Stimulated activated CD4-positive, alpha-beta T cell treated with anti-CD3 and anti-CD28 coated beads, Interleukin-4, amount 100 ng/mL, for 1 hour (primary cell): ENCODE measurements around the gene OGDH.
A peak's percentile ranks its signal among the peaks of the same experiment; 100 is the strongest.
"Not testable (repeated sequence)": the region's sequence is repeated elsewhere in the genome, so short reads cannot be mapped to it uniquely, and the experiment has no call there.

Experiments
- DNase-seq: peaks from one replicate; pipeline ENCODE4 v3.0.0-alpha.2; 2020

The OGDH gene

DNA sequence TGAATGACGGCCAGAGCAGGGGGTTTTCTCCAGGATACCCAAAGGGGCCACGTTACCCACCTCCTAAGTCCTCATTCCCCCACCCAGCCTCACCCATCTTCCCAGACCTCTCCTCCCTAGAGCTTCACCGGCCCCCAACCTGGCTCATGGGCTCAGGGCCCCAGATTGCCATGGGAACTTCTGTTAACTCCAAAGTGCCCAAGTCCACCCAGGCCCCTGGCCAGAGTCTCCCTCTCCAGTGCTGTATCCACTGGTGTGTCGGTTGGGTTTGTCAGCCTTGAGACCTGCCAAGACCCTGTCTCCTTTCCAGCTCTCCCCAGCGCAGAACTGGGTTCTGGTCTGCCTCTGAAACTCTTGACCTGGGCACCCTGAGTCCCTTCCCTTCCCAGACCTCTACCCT lies 105.1 kb downstream of the OGDH start:
- no peak for DNase-seq

DNA sequence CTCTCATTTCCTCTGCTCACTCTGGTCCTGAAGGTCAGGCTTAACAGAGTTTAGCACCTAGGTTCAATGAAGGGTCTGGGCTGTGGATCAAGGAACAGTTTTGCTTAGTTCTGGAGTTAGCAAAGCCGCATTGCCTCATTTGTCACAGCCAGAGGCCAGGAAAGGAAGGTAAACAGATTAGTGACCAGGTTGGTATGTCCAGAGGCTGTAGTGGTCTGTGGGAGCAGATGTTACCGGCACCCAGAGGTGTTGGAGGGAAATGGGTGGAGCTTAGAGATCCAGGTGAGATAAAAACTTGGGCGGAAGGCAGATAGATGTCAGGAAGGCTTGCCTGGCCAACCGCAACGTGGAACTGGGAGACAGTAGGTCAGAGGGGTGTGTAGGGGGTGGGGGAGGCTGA lies 105.6 kb downstream of the OGDH start:
- DNase-seq, result no peak

DNA sequence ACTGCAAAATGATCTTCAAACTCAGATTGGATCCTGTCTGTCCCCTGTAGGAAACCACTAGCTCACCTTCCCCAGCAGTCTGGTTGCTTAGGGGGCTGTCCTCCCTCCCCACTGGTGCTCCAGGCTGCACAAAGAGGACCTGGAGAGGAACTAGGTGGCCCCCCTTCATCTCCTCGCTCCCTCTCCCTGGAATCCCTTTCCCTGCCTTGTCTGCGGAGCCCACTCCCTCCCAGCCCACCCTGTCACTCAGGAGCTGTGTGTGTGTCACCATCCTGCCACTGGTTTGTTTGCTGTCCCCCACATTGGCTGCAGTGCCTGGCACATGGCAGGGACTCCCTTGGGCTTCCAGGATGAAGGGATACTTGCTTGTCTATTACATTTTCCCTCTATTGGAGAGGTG lies 106.7 kb downstream of the OGDH start:
- no peak for DNase-seq

DNA sequence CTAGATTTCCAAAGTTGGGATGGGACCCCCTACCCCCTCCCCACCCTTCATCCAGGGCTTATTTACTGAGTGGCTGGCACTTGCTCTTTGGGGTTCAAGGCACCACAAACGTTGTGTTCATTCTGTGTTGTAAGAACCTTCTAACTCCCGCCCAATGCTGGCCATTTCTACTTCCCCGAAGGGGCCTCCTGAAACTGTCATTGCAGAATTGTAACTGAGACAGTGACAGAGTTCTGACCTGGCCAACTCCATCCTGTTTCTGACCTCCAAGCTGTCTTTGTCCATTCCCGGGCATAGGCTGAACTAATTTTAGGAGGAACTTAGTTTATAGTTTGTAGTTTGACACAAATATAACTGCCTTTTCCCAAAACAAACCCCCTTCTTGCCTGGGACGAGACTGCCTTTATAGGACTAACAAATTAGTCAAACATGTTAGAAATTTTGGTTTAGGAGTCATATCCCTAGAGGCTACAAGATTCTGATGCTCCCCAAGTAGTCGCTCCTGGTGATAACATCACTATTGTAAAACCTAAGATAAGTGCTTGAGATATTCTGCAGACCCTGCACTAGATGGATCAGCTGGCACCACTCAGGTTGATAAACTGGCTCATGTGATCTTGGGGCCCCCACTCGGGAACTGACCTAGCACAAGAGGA lies 107.4 kb downstream of the OGDH start:
- no peak for DNase-seq

DNA sequence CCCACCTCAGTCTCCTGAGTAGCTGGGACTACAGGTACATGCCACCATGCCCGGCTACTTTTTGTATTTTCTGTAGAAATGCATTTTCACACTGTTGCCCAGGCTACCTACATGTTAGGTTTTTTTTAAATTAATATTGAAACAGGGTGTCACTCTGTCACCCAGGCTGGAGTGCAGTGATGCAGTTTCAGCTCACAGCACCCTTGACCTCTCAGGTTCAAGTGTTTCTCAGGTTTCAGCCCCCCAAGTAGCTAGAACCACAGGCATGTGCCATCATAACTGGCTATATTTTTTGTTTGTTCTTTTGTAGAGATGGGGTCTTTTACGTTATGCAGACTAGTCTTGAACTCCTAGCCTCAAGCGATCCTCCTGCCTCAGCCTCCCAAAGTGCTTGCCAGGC lies 109.8 kb downstream of the OGDH start:
- no peak for DNase-seq

DNA sequence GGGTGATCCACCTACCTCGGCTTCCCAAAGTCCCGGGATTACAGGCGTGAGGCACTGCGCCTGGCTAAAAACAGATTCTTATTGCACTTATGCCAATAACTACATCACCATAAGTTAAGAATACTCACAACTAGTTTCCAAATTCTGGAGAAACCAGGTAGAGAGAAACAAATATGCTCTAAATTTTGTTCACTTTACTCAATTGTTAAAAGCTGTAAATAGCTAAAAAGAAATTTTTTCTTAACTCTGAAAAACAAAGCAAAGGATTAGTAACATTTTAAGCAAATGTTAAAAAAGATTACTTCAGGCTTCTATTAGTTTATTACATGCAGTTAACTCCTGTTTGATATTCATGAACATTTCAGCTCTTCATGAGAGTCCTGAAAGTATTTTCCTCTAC lies 113.9 kb downstream of the OGDH start:
- no peak for DNase-seq

DNA sequence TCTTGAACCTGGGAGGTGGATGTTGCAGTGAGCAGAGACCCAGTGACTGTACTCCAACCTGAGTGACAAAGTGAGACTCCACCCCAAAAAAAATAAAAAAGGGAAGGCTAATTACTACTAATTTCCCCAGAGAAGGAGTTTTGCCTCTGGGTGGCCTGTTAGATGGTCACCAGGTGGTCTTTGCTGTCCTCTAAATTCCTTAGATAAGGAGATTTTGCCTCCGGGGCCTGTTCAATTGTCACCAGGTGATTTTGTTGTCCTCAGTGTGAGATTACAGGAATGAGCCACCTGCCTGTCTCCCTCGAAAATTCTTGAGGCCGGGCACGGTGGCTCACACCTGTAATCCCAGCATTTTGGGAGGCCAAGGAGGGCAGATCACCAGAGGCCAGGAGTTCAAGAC lies 117.8 kb downstream of the OGDH start:
- DNase-seq, result no peak

DNA sequence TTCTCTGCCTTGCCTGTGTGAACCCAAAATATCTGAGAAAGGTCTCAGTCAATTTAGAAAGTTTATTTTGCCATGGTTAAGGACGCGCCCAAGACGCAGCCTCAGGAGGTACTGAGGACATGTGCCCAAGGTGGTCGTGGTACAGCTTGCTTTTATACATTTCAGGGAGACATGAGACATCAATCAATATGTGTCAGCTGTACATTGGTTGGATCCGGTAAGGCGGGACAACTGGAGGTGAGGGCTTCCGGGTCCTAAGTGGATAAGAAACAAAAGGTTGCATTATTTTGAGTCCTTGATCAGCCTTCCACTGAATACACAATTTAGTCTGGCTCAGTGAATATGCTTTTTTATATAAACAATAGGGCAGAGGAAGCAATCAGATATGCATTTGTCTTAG lies 119.8 kb downstream of the OGDH start:
- DNase-seq, result not testable (repeated sequence)

DNA sequence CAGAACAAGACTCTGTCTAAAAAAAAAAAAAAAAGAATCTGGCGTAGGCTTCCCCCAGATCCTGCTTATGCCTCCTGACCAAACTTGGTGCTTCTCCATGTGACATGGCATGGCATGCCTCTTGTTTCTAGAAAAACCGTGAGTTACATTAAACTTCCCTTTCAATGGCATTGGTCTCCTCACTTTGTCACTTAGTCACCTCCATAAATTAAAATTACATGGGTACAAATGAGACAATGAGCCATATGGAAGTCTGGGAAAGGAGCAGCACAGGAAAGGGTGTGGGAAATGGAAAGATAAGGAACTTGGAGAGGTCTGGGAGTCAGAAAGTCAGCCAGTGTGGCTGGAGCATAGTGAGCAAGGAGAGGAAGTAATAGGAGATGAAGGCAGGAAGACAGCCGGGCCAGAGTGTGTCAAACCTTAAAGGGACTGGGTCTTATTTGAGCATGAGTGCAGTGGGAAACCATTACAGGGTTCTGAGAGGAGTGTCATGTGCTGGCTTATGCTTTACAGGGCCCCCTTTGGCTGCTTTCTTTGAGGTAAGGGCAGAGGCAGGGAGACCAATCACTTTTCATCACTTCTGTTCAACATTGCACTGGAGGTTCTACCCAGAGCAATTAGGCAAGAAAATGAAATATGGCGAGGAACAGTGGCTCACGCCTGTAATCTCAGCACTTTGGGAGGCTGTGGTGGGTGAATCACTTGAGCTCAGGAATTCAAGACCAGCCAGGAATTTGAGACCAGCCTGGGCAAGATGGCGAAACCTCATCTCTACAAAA lies 120.9 kb downstream of the OGDH start:
- no peak for DNase-seq

DNA sequence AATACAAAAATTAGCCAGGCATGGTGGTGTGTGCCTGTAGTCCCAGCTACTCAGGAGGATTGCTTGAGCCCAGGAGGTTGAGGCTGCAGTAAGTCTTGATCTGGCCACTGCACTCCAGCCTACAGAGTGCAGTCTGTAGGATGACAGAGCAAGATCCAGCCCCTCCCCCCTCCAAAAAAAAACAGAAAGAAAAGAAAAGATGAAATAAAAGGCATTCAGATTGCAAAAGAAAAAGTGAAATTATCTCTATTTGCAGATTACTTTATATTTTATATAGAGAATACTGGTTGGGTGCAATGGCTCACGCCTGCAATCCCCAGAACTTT lies 121.5 kb downstream of the OGDH start:
- no peak for DNase-seq

DNA sequence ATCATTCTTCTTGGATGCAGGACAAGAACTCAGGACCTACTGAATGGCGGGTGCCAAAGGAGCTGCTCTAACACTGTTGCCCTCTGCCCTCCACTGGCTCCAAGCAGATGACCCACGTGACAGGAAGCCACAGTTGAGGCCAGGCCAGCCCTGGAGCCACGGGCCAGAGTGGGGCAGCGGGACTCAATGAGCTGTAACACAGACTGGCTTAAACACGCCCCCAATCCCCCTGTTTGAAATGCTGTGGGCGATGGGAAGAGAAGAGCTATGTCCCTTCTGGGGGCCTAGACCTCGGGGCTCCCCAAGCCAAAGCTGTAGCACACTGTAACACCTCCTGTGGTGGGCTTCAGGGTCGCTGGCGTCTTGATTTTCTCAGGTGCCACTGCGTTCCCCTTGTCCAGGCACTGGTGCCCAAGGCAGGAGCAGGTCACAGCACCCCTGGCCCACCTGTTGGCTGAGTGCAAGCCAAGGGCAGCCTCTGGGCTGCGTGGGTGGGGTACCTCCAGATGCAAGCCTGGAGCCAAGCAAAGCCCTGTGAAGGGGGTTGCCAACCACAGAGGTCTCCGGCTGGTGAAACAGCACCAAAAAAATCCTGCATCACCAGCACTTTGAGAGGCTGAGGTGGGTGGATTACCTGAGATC lies 123.6 kb downstream of the OGDH start:
- no peak for DNase-seq

DNA sequence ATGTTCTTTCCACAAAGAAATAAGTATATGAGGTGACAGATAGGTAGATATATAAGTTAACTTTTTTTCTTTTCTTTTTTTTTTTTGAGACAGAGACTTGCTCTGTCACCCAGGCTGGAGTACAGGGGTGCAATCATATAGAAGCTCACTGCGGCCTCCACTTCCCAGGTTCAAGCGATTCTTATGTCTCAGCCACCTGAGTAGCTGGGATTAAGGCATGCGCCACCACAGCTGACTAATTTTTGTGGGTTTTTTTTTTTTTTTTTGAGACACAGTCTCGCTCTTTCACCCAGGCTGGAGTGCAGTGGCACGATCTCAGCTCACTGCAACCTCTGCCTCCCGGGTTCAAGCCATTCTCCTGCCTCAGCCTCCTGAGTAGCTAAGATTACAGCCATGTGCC lies 126.5 kb downstream of the OGDH start:
- DNase-seq, result not testable (repeated sequence)

DNA sequence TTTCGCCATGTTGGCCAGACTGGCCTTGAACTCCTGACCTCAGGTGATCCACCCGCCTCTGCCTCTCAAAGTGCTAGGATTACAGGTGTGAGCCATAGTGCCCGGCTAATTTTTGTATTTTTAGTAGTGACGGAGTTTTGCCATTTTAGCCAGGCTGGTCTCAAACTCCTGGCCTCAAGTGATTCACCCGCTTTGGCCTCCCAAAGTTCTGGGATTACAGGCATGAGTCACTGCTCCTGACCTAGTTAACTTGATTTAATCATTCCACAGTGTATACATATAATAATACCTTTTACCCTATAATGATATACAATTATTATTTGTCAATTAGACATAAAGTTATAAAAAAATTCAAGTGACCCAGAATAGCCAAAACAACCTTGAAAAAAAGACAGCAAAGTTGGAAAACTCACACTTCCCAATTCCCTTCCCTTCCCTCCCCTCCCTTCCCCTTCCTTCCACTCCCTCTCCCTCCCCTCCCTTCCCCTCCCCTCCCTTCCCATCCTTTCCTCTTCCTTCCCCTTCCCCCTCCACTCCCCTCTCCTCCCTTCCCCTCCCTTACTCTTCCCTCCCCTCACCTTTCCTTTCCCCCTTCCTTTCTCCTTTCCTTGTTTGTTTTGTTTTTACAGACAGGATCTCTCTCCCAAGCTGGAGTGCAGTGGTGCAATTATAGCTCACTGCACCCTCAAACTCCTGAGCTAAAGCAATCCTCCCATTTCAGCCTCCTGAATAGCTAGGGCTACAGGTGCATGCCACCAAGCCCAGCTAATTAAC lies 127.5 kb downstream of the OGDH start:
- DNase-seq, result no peak

DNA sequence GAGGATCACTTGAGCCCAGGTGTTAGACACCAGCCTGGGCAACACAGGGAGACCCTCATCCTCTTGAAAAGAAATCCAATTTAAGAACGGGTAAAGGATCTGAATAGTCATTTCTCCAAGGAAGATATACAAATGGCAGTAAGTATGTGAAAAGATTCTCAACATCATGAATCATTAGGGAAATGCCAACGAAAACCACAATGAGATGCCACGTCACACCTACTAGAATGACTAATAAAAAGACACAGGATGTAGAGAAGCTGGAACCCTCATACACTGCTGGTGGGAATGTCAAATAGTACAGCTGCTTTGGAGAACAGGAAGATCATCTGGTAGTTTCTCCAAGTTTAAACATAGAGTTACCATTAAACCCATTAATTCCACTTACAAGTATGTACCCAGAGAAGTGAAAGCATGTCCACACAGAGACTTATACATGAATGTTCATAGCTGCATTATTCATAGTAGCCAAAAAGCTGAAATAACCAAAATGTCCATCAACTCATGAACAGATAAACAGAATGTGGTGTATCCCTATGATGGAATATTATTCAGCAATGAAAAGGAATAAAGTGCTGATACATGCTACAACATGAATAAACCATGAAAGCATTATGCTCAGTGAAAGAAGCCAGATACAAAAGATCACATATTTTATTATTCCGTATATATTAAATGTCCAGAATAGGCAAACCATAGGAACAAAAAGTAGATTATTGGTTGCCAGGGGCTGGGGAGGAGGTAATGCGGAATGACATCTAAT lies 129.2 kb downstream of the OGDH start:
- DNase-seq, result no peak

DNA sequence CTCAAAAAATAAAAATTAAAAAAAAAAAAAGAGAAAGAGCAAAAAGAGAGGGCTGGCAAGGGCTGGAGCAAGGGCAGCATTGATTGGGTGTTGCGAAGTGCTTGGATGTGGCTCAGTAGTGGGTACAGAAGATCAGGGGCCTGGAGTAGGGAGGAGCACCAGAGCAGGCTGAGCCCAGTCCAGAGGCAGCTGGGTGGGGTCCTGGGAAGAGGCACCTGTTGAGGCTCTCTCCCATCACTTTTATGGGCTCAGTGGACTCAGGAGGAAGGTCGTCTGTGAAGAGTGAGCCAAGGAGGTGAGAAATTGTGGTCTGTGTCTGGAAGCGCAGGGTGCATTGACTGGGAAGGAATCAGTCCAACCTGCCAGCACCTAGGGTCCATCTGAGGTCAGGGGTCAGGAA lies 130.5 kb downstream of the OGDH start:
- no peak for DNase-seq

DNA sequence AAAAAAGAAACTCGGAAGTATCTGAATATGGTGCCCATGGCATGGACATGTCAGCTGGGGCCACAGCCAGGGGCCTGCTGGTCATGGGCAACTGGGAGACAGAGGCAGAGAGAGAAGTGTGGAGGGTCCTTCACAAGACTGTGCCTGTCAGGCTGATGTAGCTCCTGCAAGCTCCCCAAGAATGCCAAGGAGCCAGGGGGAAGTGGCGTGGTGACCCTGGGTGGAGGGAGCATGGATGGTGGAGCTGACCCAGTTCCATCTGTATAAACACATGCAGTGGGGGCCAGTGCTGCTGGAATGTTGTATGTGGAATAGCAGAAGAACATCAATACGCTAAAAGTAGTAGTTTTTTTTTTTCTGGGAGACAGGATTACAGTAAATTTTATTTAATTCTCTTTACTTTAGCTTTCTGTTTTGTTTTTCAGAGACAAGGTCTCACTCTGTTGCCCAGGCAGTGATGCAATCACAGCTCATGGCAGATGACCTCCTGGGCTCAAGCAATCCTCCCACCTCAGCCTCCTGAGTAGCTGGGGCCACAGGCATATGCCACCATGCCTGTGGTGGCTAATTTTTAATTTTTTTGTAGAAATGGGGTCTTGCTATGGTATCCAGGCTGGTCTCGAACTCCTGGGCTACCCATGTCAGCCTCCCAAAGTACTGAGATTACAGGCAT lies 131.8 kb downstream of the OGDH start:
- no peak for DNase-seq

DNA sequence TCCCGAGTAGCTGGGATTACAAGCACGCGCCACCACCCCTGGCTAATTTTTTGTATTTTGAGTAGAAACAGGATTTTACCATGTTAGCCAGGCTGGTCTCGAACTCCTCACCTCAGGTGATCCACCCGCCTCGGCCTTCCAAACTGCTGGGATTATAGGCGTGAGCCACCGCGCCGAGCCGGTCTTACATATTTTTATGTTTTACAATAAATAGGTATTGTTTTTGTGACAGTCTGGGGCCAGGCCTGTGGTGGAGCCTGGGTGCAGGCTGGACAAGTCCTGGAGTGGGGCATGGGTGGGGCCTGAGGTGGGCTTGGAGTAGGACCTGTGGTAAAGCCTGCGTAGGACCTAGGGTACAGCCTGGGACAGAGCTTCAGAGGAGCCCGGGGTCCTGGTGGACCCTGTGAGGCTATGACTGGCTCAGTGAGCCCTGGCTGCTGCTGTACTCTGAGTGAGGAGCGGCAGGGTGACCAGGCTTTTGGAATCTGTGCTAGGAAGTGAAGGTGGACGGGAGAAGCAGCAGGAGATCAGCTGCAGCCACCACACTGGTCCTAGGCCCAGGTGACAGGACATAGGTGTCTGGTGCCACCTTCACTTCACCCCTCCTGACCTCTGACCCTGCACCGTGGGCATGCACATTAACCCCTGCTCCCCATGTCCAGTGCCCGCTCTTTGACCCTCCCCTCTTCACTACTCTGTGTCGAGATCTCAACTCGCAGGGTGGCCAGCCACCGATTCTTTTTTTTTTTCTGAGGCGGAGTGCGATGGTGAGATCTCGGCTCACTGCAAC lies 132.6 kb downstream of the OGDH start:
- DNase-seq, result no peak

DNA sequence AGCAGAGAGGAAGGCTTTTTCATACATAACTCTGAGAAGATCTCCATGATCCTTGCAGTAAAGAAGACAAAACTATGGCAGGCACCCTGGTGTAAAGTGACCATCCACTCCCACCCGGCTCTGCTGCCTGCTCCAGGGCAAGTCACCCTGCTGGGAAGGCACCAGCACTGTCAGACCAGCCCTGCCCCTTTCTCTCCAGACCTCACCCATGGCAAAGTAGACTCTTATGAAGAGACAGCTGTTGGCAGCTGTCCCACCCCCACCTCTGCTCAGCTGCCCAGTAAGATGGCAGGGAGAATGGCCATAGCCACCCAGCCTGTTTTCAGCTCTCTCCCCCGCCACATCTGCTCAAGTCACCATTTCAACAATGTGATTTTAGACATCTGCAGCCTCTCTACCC lies 133.6 kb downstream of the OGDH start:
- no peak for DNase-seq

DNA sequence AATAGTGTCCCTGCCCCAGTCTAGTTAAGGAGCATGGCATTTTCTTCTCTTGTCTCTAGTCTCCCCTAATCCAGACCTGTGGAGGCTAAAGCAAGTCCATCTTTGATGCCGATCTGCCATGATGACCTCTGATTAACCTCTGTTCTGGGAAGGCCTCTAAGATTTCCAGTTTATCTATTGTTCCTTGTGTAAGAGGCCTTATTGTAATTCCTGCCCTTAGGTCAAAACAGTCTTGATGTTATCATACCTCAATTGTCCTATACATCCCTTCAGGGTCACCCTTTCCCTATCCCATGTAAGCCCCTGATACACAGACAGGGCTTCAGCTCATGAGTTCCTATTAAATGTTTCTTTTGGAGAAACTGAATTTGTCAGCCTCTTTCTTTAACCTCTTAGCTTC lies 137.3 kb downstream of the OGDH start:
- DNase-seq, result no peak

DNA sequence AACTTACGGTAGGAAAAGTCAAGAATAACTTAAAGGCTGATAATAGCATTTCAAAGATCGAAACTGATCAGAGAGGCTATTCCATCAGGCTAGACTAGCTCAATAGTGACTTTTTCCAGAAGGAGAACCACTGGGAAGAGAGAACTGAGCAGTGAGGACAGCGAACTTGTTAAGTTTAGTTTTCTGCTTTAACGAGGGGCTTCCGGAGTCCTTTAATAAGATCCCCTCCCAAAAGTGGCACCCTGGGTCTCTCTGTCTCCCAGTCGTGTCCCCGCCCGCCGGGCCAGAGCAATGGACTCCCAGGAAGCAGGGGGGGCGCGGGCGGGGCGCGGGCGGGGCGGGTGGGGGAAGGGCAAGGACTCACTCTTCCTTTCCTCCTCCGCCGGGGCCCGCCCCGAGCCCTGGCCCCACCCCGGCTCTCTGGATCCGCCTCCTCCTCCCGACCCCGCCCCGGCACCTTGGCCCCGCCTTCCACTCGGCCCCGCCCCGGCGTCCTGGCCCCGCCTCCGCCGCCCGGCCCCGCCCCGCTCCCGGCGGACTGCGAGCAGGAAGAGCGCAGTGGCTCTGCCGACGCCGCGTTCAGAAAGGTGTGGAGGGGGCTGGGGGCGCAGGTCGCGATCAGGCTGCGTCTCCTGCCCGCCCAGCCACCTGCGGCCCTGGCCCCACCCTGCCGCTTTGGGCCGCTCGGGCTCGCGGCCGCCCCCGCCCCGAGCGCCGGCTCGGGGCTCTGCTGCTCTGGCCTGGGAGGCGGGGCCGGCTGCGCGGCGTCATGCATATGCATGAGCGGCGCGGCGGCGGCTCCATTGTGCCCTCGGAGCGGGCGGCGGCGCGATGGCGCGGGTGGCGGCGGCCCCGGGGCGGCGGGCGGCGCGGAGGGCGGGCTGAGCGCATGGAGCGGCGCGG lies 141.9 kb downstream of the OGDH start, which contains the start of gene ZMIZ2:
TSS of gene ZMIZ2 (plus strand) at position 803 of the 903 bp plus-strand sequence. CDS start 7,403 bp downstream, outside the sequence.
- peak; percentile 90 for DNase-seq
